GM21576 (cell line): ENCODE data around the gene AP3S2.
"Not testable (repeated sequence)": the region's sequence is repeated elsewhere in the genome, so short reads cannot be mapped to it uniquely, and the experiment has no call there.

ENCODE experiments used
- ATAC-seq: cut with Tn5 transposase; IDR thresholded peaks from one replicate; pipeline ENCODE4 v1.9.1; 2021; ENCODE audit warnings: mild to moderate bottlenecking, moderate library complexity; ENCODE audit not compliant: unreplicated experiment

Gene AP3S2

GRCh38 chr15:89836267-89837133 is 57.3 kb downstream of the AP3S2 start:
- no peak for ATAC-seq

DNA sequence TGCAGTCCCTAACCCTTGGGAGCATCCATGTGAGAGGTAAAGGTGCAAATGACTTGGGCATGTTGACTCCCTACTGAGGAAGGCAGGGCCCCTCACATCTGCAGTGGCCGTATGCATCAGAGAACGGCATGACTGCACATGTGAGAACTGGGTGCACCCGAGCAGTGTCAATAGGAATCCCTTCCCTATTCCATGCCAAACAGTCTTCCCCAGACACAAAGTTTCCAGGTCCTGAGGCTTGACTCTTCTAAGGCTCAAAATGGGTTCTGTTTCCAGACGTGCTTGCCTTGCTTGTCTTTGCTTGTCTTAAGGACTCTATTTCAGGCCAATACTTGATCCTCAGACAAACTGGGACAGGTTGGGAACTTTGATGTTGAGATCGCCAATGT is 58.6 kb downstream of the AP3S2 start:
- no peak for ATAC-seq

DNA sequence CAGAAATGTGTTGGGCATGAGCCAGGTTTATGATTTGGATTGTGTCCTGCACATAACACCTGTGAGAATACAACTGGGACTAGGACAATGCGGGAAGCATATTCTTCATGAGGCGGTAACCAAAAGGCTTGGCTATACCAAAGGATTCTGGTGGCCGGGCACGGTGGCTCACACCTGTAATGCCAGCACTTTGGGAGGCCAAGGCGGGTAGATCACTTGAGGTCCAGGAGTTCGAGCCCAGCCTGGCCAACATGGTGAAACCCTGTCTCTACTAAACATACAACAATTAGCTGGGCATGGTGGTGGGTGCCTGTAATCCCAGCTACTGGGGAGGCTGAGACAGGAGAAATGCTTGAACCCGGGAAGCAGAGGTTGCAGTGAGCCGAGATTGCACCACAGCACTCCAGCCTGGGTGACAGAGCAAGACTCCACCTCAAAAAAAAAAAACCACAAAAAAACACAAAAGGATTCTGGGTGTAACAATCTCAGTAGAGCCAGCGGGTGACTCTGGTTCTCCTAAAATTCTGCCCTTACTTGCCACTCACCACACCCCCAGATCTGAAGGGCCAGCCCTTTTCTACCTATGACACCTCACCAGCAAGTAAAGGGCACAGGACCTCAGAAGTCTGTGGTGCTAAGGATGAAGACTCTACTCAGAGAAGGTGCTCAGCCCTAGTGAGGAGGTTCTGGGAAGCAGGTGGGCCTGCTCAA is 59.2 kb downstream of the AP3S2 start:
- ATAC-seq: not testable (repeated sequence)

- ATAC-seq: no peak
Observed at GRCh38 chr15:89833966-89834365, 59.8 kb downstream of the AP3S2 start.

- no peak for ATAC-seq
Observed at GRCh38 chr15:89830639-89831038, 63.2 kb downstream of the AP3S2 start.

GRCh38 chr15:89829616-89830440 is 64.0 kb downstream of the AP3S2 start:
- no peak for ATAC-seq

- no peak for ATAC-seq
Observed at GRCh38 chr15:89829161-89829560, 64.6 kb downstream of the AP3S2 start.

DNA sequence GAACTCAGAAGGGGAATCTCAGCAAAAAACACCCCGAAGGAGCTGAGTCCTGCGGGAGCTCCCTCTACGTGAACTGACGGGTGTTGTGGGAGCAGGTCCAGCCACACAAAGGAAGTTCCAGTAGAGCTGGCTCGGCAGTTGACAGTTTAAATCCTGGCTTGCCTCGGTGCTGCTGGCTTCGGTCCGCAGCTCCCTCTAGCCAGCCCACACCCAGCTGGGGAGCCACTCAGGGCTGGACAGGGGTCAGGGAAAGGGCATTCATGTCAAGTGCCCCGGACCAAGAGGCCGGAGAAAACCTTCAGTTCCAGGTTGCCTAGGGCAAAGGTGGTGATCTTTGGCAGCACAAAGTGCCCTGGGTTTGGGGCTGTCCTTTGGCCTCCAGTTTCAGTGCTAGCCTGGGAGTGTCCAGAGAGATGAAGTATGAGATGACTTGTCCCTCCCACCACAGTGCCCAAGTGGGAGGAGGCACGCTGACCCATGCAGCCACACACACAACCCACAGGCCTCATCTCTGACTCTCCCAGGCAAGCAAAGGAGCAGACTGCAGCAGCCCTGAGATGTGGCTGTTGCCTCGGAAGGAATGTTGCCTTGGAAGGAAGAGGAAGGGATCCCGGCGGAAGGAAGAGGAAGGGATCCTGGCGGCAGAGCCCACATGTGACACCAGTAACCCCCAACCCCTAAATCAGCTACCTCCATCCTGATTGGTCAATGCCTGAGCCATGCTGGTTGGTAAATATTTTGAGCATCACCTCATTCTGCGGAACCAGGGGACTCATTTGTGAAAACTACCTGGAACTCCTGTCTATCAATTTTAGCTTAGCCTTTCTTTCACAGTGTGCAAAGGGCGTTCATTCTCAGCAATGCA is 65.3 kb downstream of the AP3S2 start:
- ATAC-seq: no peak

- no peak for ATAC-seq
Observed at GRCh38 chr15:89827829-89828228, 66.0 kb downstream of the AP3S2 start.

DNA sequence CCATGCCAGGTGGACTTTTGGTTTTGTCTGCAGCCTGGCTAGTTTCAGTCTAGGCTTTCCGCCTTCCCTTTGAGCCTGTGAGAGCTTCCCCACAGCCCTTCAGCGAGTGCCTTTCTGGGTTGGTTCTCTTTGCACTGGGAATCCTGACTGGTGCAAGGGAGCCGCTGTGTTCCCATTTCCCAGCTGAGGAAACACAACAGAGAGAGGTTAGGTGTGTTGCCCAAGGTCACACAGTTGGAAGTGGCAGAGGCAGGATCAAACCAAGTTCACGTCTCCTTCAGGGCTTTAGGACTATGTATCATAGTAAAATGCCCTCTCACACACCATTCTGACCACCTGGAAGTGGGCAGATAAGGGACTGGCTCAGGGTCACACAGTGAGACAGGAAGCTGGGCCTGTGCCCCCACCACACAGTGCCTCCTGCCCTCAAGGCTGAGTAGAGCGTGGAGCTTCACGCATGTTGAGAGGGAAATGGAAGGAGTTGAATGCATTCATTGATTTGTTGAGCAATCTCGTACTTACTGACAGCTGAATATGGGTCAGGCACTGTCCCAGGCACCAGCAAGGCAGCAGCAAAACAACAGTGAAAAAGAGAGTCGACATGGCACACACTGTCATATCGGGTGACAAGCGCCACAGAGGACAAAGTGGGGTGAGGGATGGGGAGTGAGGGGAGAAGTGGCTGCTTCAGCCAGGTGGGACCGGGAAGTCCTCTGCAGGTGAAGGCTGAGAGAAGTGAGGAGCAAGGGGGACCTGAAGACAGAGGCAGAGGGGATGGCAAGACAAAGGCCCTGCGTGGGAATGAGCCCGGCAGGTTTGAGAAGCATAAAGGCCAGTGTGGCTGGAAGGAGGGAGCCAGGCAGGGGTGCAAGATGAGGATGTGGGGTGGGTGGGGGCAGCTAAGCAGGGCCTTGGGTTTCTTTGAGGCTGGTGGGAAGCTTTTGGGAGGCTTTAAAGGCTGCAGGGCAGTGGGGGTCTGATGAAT is 66.8 kb downstream of the AP3S2 start:
- ATAC-seq: no peak

- ATAC-seq: no peak
Observed at GRCh38 chr15:89825271-89825940, 68.4 kb downstream of the AP3S2 start.

DNA sequence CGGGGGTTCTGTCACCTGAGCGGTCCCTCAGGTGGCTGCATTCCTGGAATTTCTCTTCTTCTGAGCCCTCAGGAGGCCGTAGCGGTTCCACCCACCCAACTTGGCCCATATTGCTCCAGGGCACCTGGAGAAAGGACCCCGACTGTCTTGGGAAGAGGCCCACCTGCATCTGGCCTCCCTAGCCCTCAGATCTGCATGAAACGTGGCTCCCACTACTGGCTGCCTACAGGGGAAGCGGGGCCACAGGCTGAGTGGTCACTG is 69.3 kb downstream of the AP3S2 start:
- ATAC-seq: no peak

GRCh38 chr15:89823836-89824606 is 69.8 kb downstream of the AP3S2 start:
- no peak for ATAC-seq

- ATAC-seq: no peak
Observed at GRCh38 chr15:89822951-89823711, 70.7 kb downstream of the AP3S2 start.

GRCh38 chr15:89822611-89822950 is 71.2 kb downstream of the AP3S2 start:
- ATAC-seq: no peak

- no peak for ATAC-seq
Observed at GRCh38 chr15:89822026-89822425, 71.8 kb downstream of the AP3S2 start.
